COR-L47 (cell line): Measurements from ENCODE around the gene ALDH16A1.
"Not testable (repeated sequence)": the region's sequence is repeated elsewhere in the genome, so short reads cannot be mapped to it uniquely, and the experiment has no call there.

ENCODE experiments used
- DNase-seq: peaks from one replicate; lab custom pipeline; 2025; lab: John Stamatoyannopoulos, UW

Gene ALDH16A1

DNA sequence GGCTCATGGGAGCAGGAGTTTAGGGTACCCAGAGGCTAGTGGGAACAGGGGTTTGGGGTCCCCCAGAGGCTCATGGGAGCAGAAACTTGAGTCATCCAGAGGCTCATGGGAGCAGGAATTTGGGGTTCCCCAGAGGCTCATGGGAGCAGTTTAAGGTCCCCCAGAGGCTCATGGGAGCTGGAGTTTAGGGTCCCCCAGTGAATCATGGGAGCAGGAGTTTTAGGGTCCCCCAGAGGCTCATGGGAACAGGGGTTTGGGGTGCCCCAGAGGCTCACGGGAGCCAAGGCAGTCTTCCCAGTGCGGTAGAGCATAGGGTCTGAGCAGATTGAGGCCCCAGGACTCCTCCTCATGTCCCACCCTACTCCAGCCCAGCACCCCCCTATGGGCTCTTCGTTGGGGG, 12.3 kb downstream of the ALDH16A1 start:
- no peak for DNase-seq

DNA sequence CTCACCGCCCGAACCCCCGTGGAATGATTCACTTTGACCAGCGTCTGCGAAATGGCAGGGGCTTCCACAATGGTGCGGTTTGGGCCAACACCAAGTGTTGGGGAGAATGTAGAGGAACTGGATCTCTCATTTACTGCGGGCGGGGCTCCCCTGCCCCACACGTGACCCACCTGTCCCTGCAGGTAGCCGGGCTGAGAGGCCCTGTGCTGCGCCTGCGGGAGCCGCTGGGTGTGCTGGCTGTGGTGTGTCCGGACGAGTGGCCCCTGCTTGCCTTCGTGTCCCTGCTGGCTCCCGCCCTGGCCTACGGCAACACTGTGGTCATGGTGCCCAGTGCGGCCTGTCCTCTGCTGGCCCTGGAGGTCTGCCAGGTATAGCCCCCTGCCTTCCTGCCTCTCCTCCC, 15.2 kb downstream of the ALDH16A1 start:
- DNase-seq = no peak

DNA sequence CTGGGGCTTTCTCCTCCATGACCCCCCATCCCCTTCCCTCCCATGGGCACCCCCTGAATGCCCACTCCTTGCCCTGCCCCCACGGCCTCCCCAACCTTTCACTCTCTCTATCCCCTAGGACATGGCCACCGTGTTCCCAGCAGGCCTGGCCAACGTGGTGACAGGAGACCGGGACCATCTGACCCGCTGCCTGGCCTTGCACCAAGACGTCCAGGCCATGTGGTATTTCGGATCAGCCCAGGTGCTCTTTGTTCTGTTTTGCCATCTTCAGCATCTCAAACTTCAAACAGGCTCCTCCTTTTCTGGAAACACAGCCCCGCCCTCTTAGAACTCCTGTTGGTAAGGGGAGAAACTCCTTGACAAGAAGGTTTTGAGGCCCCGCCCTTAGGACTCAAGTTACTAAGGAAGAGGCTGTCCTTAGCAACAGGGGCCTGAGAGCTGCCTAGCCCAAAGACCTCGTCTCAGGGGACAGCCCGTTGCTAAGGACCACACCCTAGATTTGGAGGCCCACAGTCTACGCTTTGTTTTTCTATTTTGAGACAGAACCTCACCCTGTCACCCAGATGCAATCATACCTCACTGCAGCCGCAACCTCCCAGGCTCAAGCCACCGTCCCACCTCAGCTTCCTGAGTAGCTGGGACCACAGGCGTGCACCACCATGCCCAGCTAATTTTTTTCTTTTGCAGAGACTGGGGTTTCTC, 15.9 kb downstream of the ALDH16A1 start:
- DNase-seq = peak; percentile 21

- DNase-seq = no peak
Measured at GRCh38 chr19:49469828-49470614, 17.0 kb downstream of the ALDH16A1 start.

- no peak for DNase-seq
Measured at GRCh38 chr19:49470615-49470978, 17.6 kb downstream of the ALDH16A1 start.

- DNase-seq = no peak
Measured at GRCh38 chr19:49472936-49473335, 19.9 kb downstream of the ALDH16A1 start.

DNA sequence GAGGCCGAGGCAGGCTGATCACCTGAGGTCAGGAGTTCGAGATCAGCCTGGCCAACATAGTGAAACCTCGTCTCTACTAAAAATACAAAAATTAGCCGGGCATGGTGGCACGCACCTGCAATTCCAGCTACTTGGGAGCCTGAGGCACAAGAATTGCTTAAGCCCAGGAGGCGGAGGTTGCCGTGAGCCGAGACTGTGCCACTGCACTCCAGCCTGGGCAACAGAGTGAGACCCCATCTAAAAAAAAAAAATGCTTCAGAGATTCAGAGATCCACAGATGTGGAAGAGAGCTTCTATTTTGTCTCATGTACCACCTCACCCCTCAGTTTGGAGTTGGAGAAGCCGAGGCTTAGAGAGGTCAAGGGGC, 20.5 kb downstream of the ALDH16A1 start:
- DNase-seq = not testable (repeated sequence)

- peak; percentile 66 for DNase-seq
Measured at GRCh38 chr19:49473868-49474541, 21.0 kb downstream of the ALDH16A1 start, which contains the start of gene FLT3LG. Gene FLT3LG, plus strand, starts transcription at chr19:49474215. Its CDS starts 425 bp downstream, at chr19:49474640.

DNA sequence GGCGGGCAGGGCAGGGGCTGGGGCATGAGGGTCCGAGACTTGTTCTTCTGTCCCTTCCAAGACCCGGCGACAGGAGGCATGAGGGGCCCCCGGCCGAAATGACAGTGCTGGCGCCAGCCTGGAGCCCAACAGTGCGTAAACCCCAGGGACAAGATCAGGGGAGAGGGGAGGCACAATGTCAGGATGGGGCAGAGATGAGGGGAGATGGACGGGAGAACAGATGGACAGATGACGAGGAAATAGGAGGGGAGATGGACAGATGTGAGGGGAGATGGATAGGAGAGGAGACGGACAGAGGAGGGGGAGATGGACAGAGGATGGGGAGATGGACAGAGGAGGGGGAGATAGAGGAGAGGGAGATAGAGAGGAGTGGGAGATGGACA, 21.5 kb downstream of the ALDH16A1 start:
- DNase-seq = no peak

DNA sequence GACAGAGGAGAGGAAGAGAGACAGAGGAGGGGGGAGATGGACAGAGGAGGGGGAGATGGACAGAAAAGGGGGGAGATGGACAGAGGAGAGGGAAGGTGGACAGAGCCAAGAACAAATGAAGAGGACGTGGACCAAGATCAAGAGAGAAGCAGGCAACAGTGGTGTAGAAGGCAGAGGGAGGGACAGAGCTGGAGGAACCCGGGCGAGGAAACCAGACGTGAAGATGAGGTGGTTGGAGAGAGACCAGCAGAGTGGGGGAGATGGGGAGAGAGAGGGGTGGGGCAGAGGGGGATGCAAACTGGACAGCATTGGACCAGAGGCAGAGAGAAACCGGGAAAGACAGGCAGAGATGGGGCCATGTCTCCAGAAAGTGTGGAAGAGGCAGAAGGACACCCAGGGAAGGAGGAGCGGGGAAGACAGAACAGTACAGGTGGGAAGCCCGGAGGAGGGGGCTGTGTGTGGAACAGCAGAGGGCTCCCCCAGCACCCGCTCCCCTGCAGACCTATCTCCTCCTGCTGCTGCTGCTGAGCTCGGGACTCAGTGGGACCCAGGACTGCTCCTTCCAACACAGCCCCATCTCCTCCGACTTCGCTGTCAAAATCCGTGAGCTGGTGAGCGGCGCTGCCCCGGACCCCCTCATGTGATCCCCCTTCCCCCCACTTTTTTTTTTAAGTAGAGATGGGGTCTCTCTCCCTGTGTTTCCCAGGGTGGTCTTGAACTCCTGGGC, 22.3 kb downstream of the ALDH16A1 start:
- no peak for DNase-seq

GRCh38 chr19:49475995-49476880, 23.2 kb downstream of the ALDH16A1 start:
- DNase-seq = peak; percentile 31

- no peak for DNase-seq
Measured at GRCh38 chr19:49479975-49480628, 27.1 kb downstream of the ALDH16A1 start.

GRCh38 chr19:49481020-49481683, 28.1 kb downstream of the ALDH16A1 start:
- no peak for DNase-seq

GRCh38 chr19:49486232-49486631, 33.2 kb downstream of the ALDH16A1 start:
- no peak for DNase-seq

DNA sequence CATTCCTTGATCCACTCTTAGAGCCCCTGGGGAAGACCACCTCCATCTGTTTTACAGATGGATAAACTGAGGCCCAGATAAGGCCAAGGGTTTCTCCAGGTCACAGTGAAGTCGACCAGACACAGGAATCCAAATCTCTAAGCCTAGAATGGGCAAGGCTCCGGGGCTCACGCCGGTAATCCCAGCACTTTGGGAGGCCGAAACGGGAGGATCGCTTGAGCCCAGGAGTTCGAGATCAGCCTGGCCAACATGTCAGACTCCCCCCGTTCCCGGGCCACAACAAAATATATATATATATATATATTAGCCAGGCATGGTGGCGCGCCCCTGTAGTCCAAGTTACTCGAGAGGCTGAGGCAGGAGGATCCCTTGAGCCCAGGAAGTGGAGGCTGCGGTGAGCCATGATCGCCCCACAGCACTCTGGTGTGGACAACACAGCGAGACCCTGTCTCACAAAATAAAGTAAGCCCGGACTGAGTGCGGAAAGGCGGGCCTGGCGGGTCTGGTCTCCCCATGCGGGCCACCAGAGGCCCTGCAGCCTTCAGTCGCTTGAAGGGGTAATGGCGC, 33.8 kb downstream of the ALDH16A1 start:
- DNase-seq = no peak

DNA sequence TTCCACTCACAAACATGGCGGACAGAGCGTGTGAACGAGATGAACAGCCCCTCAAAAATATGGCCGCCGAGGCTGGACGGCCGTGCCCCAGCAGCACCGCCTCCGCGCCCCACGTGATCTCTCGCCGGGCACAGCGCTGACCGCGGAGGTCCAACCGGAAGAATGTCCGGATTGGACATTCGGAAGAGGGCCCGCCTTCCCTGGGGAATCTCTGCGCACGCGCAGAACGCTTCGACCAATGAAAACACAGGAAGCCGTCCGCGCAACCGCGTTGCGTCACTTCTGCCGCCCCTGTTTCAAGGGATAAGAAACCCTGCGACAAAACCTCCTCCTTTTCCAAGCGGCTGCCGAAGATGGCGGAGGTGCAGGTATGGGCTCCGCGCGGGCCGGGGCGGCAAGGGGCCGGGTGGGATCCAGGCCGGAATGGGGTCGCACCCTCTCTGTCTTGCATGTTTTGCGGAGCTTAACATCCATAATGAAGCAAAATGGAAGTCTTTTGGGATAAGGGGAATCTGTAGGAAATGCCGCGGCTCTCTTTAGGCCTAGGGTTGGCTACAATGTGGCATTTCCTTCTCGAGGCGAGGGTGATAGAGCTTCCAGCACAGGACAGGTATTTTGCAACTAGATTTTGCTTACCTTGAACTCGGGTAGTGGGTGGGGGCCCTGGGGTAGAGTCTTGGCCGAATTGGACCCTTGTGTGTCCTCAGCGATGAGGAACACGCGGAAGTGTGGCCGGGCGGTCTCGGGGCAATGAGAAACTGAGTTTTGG, 34.4 kb downstream of the ALDH16A1 start, which contains the start of gene RPL13A:
TSS of gene RPL13A (plus strand) at position 332 of the 769 bp plus-strand sequence. CDS start at position 354, 22 bp downstream.
- peak; percentile 99 for DNase-seq

- no peak for DNase-seq
Measured at GRCh38 chr19:49488046-49488862, 35.2 kb downstream of the ALDH16A1 start.
